WTC11 (cell line): ENCODE data around the gene TNFSF9. TPM values are rescaled to one million over a fixed set of nuclear protein-coding genes. Genes with fewer than 3 reads are reported as not detected.

Source experiments
- ATAC-seq: fragments of 200-7000 bp; cut with Tn5 transposase; 2 replicates; pipeline ENCODE4 v1.10.0; 2021; ENCODE audit warnings: mild to moderate bottlenecking, moderate library complexity
- CTCF ChIA-PET: fragments of 300-600 bp; sonication (Branson Sonifier 250); formaldehyde crosslinking; loops from one replicate; lab custom pipeline; 2021; ENCODE audit warnings: antibody characterized with exemption; lab: Charles Lee
- POLR2A ChIA-PET: fragments of 350-600 bp; sonication (Branson Sonifier 250); formaldehyde crosslinking; loops from one replicate; lab custom pipeline; 2021; ENCODE audit warnings: antibody characterized with exemption; lab: Charles Lee
- DNase-seq: peaks from one replicate; pipeline ENCODE4 v3.0.0; 2021; ENCODE audit warnings: low spot score
- H3K27ac Mint-ChIP-seq: 2 replicates; pipeline ENCODE4 v1.8.0; 2021; ENCODE audit warnings: mixed read lengths
- H3K27me3 Mint-ChIP-seq: 2 replicates; pipeline ENCODE4 v1.8.0; 2021; ENCODE audit warnings: low read depth, mild to moderate bottlenecking, moderate library complexity, mixed read lengths
- H3K36me3 Mint-ChIP-seq: 2 replicates; pipeline ENCODE4 v1.8.0; 2021; ENCODE audit warnings: mixed read lengths
- H3K4me1 Mint-ChIP-seq: 2 replicates; pipeline ENCODE4 v1.8.0; 2022; ENCODE audit warnings: mixed read lengths
- H3K4me3 Mint-ChIP-seq: 2 replicates; pipeline ENCODE4 v1.8.0; 2021; ENCODE audit warnings: mild to moderate bottlenecking, moderate library complexity, mixed read lengths
- H3K9me3 Mint-ChIP-seq: 2 replicates; pipeline ENCODE4 v1.8.0; 2021; ENCODE audit warnings: mixed read lengths
- CBFB ChIP-seq: sonication (generic); formaldehyde crosslinking; IDR thresholded peaks from 2 replicates; pipeline ENCODE4 v1.8.1; 2022; ENCODE audit warnings: mild to moderate bottlenecking, low read depth, missing genetic modification reagents
- CREB1 ChIP-seq: sonication (generic); formaldehyde crosslinking; IDR thresholded peaks from 2 replicates; pipeline ENCODE4 v1.8.0; 2023; ENCODE audit warnings: mild to moderate bottlenecking, missing genetic modification reagents
- ELF4 ChIP-seq: sonication (generic); formaldehyde crosslinking; IDR thresholded peaks from 2 replicates; pipeline ENCODE4 v1.8.1; 2022; ENCODE audit warnings: low read depth, mild to moderate bottlenecking, moderate library complexity, missing genetic modification reagents
- FOXK1 ChIP-seq: sonication (generic); formaldehyde crosslinking; IDR thresholded peaks from 2 replicates; pipeline ENCODE4 v1.8.0; 2022; ENCODE audit warnings: mild to moderate bottlenecking, moderate library complexity, missing genetic modification reagents
- GABPB1 ChIP-seq: sonication (generic); formaldehyde crosslinking; IDR thresholded peaks from 2 replicates; pipeline ENCODE4 v1.8.1; 2023; ENCODE audit warnings: mild to moderate bottlenecking, missing genetic modification reagents
- GTF2I ChIP-seq: fragments of 250-450 bp; sonication (Bioruptor Pico); conservative IDR thresholded peaks from 2 replicates; pipeline ENCODE4 v1.4.0; 2021; ENCODE audit warnings: mild to moderate bottlenecking
- JAZF1 ChIP-seq: fragments of 250-450 bp; sonication (Bioruptor Pico); IDR thresholded peaks from 2 replicates; pipeline ENCODE4 v1.9.0; 2021; ENCODE audit warnings: moderate library complexity, mild to moderate bottlenecking, inconsistent platforms
- KAT7 ChIP-seq: sonication (generic); formaldehyde crosslinking; IDR thresholded peaks from 2 replicates; pipeline ENCODE4 v1.8.1; 2023; ENCODE audit warnings: missing genetic modification reagents, mild to moderate bottlenecking, borderline replicate concordance
- MXD4 ChIP-seq: fragments of 250-450 bp; sonication (Bioruptor Pico); IDR thresholded peaks from 2 replicates; pipeline ENCODE4 v1.8.0; 2021; ENCODE audit warnings: mild to moderate bottlenecking, moderate library complexity, borderline replicate concordance
- NFE2L1 ChIP-seq: sonication (generic); formaldehyde crosslinking; IDR thresholded peaks from 2 replicates; pipeline ENCODE4 v1.8.1; 2023; ENCODE audit warnings: missing genetic modification reagents
- NR1H2 ChIP-seq: sonication (generic); formaldehyde crosslinking; IDR thresholded peaks from 2 replicates; pipeline ENCODE4 v1.9.0; 2021; ENCODE audit warnings: mild to moderate bottlenecking, moderate library complexity, missing genetic modification reagents
- NR3C1 ChIP-seq: sonication (generic); formaldehyde crosslinking; conservative IDR thresholded peaks from 2 replicates; pipeline ENCODE4 v1.8.1; 2023; ENCODE audit warnings: low read depth, mild to moderate bottlenecking, missing genetic modification reagents
- ZBTB21 ChIP-seq: sonication (generic); formaldehyde crosslinking; IDR thresholded peaks from 2 replicates; pipeline ENCODE4 v1.8.1; 2023; ENCODE audit warnings: mild to moderate bottlenecking, missing genetic modification reagents, borderline replicate concordance
- total RNA-seq: library from RNA; stranded (reverse); gene quantifications from 3 replicates; pipeline ENCODE4 v1.2.3, GENCODE V29; 2021
- TF ChIP-seq, protein P1 (sequence below): sonication (generic); formaldehyde crosslinking; IDR thresholded peaks from 2 replicates; pipeline ENCODE4 v1.8.1; 2022; ENCODE audit warnings: mild to moderate bottlenecking, moderate library complexity, missing genetic modification reagents
- TF ChIP-seq, protein P2 (sequence below): fragments of 250-450 bp; sonication (Bioruptor Pico); IDR thresholded peaks from 2 replicates; pipeline ENCODE4 v1.9.0; 2021; ENCODE audit warnings: moderate library complexity, mild to moderate bottlenecking, inconsistent platforms, borderline replicate concordance
- TF ChIP-seq, protein P3 (sequence below): sonication (generic); formaldehyde crosslinking; IDR thresholded peaks from 2 replicates; pipeline ENCODE4 v1.8.1; 2023; ENCODE audit warnings: mild to moderate bottlenecking, moderate library complexity, missing genetic modification reagents
- TF ChIP-seq, protein P4 (sequence below): fragments of 250-450 bp; sonication (Bioruptor Pico); IDR thresholded peaks from 2 replicates; pipeline ENCODE4 v2.1.2; 2022; ENCODE audit warnings: mild to moderate bottlenecking, moderate library complexity
- TF ChIP-seq, protein P5 (sequence below): sonication (generic); formaldehyde crosslinking; IDR thresholded peaks from 2 replicates; pipeline ENCODE4 v1.8.1; 2022; ENCODE audit warnings: mild to moderate bottlenecking, missing genetic modification reagents, moderate library complexity, borderline replicate concordance
- TF ChIP-seq, protein P6 (sequence below): fragments of 200-600 bp; IDR thresholded peaks from 2 replicates; pipeline ENCODE4 v1.8.0; 2022; ENCODE audit warnings: antibody characterized with exemption

The TNFSF9 gene
- total RNA-seq, 1 experiment from 2014 or later, result 2.9 TPM

DNA sequence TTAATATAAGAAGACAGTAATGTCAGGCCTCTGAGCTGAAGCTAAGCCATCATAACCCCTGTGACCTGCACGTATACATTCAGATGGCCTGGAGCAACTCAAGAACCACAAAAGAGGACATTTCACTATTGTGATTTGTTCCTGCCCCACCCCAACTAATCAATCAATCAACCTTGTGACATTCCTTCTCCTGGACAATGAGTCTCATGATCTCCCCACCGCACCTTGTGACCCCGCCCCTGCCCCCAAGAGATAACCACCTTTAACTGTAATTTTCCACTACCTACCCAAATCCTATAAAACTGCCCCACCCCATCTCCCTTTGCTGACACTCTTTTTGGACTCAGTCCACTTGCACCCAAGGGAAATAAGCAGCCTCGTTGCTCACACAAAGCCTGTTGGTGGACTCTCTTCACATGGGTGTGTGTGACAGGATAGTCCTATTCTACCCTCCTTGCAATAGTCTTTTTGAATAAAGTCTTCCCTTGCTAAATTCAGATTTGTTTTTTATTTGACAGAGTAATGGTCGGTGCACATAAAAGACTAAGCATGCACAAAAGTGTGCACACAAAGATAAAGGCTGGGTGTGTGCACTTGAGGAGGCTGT, 46.1 kb downstream of the TNFSF9 start (continued):
- TF ChIP-seq GABPB1 (CRISPR knock-in tag), result no peak
- TF ChIP-seq CREB1, result no peak
- TF ChIP-seq, protein P1, sequence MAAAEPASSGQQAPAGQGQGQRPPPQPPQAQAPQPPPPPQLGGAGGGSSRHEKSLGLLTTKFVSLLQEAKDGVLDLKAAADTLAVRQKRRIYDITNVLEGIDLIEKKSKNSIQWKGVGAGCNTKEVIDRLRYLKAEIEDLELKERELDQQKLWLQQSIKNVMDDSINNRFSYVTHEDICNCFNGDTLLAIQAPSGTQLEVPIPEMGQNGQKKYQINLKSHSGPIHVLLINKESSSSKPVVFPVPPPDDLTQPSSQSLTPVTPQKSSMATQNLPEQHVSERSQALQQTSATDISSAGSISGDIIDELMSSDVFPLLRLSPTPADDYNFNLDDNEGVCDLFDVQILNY (CRISPR knock-in tag), result no peak
- TF ChIP-seq ZBTB21 (CRISPR knock-in tag), result no peak
- TF ChIP-seq, protein P2, sequence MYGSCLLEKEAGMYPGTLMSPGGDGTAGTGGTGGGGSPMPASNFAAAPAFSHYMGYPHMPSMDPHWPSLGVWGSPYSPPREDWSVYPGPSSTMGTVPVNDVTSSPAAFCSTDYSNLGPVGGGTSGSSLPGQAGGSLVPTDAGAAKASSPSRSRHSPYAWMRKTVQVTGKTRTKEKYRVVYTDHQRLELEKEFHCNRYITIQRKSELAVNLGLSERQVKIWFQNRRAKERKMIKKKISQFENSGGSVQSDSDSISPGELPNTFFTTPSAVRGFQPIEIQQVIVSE (CRISPR knock-in tag), result no peak
- TF ChIP-seq MXD4 (CRISPR knock-in tag), result no peak
- TF ChIP-seq, all 79 proteins: peak for 0

DNA sequence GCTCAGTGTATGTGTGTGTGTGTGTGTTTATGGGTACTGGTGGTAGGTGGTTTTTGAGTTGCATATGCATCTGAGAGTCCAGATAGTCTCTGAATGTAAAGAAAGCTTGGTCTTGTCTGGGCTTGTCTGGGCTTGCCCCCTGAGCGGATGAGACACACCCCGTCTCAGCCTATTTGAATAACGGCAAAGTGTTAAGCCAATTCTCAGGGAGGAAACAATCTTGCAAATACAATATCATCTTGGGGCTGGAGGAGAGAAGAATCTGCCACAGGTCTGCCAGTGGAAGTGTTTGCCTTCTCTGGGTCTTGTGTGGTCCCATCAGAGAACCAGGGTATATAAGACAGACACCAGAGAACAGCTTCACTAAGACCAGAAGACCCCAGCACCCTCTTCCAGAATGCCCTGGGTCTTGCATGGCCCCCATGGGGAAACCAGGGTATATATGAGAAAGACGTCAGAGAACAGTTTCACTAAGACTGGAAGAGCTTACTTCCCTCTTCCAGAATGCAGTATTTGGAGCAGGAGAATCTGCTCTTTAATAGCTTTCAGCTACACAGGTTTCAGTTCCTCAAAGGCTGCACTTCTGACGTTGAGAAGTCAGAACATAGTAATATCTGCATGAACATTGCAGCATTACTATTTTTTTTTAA, 46.8 kb downstream of the TNFSF9 start:
- TF ChIP-seq, protein P3, sequence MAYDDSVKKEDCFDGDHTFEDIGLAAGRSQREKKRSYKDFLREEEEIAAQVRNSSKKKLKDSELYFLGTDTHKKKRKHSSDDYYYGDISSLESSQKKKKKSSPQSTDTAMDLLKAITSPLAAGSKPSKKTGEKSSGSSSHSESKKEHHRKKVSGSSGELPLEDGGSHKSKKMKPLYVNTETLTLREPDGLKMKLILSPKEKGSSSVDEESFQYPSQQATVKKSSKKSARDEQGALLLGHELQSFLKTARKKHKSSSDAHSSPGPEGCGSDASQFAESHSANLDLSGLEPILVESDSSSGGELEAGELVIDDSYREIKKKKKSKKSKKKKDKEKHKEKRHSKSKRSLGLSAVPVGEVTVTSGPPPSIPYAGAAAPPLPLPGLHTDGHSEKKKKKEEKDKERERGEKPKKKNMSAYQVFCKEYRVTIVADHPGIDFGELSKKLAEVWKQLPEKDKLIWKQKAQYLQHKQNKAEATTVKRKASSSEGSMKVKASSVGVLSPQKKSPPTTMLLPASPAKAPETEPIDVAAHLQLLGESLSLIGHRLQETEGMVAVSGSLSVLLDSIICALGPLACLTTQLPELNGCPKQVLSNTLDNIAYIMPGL, result no peak
- TF ChIP-seq KAT7, result no peak
- no peak for TF ChIP-seq FOXK1 (CRISPR knock-in tag)
- TF ChIP-seq, protein P1 (CRISPR knock-in tag), result no peak
- TF ChIP-seq NR3C1 (CRISPR knock-in tag), result no peak
- TF ChIP-seq NFE2L1 (CRISPR knock-in tag), result no peak
- TF ChIP-seq, protein P4, sequence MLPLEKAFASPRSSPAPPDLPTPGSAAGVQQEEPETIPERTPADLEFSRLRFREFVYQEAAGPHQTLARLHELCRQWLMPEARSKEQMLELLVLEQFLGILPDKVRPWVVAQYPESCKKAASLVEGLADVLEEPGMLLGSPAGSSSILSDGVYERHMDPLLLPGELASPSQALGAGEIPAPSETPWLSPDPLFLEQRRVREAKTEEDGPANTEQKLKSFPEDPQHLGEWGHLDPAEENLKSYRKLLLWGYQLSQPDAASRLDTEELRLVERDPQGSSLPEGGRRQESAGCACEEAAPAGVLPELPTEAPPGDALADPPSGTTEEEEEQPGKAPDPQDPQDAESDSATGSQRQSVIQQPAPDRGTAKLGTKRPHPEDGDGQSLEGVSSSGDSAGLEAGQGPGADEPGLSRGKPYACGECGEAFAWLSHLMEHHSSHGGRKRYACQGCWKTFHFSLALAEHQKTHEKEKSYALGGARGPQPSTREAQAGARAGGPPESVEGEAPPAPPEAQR (CRISPR knock-in tag), result no peak
- TF ChIP-seq GTF2I (CRISPR knock-in tag), result no peak
- TF ChIP-seq, protein P5, sequence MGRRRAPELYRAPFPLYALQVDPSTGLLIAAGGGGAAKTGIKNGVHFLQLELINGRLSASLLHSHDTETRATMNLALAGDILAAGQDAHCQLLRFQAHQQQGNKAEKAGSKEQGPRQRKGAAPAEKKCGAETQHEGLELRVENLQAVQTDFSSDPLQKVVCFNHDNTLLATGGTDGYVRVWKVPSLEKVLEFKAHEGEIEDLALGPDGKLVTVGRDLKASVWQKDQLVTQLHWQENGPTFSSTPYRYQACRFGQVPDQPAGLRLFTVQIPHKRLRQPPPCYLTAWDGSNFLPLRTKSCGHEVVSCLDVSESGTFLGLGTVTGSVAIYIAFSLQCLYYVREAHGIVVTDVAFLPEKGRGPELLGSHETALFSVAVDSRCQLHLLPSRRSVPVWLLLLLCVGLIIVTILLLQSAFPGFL (CRISPR knock-in tag), result no peak
- TF ChIP-seq NR1H2, result no peak
- TF ChIP-seq, protein P6, sequence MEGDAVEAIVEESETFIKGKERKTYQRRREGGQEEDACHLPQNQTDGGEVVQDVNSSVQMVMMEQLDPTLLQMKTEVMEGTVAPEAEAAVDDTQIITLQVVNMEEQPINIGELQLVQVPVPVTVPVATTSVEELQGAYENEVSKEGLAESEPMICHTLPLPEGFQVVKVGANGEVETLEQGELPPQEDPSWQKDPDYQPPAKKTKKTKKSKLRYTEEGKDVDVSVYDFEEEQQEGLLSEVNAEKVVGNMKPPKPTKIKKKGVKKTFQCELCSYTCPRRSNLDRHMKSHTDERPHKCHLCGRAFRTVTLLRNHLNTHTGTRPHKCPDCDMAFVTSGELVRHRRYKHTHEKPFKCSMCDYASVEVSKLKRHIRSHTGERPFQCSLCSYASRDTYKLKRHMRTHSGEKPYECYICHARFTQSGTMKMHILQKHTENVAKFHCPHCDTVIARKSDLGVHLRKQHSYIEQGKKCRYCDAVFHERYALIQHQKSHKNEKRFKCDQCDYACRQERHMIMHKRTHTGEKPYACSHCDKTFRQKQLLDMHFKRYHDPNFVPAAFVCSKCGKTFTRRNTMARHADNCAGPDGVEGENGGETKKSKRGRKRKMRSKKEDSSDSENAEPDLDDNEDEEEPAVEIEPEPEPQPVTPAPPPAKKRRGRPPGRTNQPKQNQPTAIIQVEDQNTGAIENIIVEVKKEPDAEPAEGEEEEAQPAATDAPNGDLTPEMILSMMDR, result no peak
- no peak for TF ChIP-seq ZBTB21 (CRISPR knock-in tag)
- TF ChIP-seq ELF4 (CRISPR knock-in tag), result no peak
- TF ChIP-seq CBFB, result no peak
- TF ChIP-seq JAZF1 (CRISPR knock-in tag), result no peak
- peaks cover under 1% of the 10 kb centered on the region; the same call in 1 of the 2 replicates for H3K4me1 Mint-ChIP-seq
- peaks cover 14% of the 10 kb centered on the region for H3K27me3 Mint-ChIP-seq
- no peak for DNase-seq
- no peak overlapping the region for H3K27ac Mint-ChIP-seq
- peaks cover 14% of the 10 kb centered on the region for H3K9me3 Mint-ChIP-seq
- H3K36me3 Mint-ChIP-seq, result peaks cover 10% of the 10 kb centered on the region
- POLR2A ChIA-PET, result no interaction called here
- ATAC-seq, result no peak
- H3K4me3 Mint-ChIP-seq, result no peak overlapping the region
- CTCF ChIA-PET, result interaction anchor here (1.1 kb wide), 1 partner anchor 9 kb away, joined by 3 read pairs; no protein-coding TSS in a partner anchor
